Endothelial cell (in vitro differentiated cells): ENCODE data around the gene ANGPTL8. TPM values are rescaled to one million over a fixed set of nuclear protein-coding genes. Genes with fewer than 3 reads are reported as not detected.

Experiments
- DNase-seq: peaks from one replicate; pipeline ENCODE4 v3.0.0; 2021; ENCODE audit warnings: low spot score
- H3K27ac Mint-ChIP-seq: one replicate; pipeline ENCODE4 v1.8.0; 2021; ENCODE audit warnings: mixed read lengths, inconsistent platforms; ENCODE audit not compliant: unreplicated experiment
- H3K27me3 Mint-ChIP-seq: one replicate; pipeline ENCODE4 v1.8.0; 2021; ENCODE audit warnings: mild to moderate bottlenecking, moderate library complexity, mixed read lengths, inconsistent platforms; ENCODE audit not compliant: unreplicated experiment
- H3K36me3 Mint-ChIP-seq: one replicate; pipeline ENCODE4 v1.8.0; 2021; ENCODE audit warnings: mild to moderate bottlenecking, low read depth, mixed read lengths, inconsistent platforms; ENCODE audit not compliant: unreplicated experiment
- H3K4me1 Mint-ChIP-seq: one replicate; pipeline ENCODE4 v1.8.0; 2021; ENCODE audit warnings: mild to moderate bottlenecking, mixed read lengths, inconsistent platforms; ENCODE audit not compliant: unreplicated experiment
- H3K4me3 Mint-ChIP-seq: one replicate; pipeline ENCODE4 v1.8.0; 2021; ENCODE audit warnings: mild to moderate bottlenecking, mixed read lengths, inconsistent platforms; ENCODE audit not compliant: unreplicated experiment
- H3K9me3 Mint-ChIP-seq: one replicate; pipeline ENCODE4 v1.8.0; 2021; ENCODE audit warnings: mixed read lengths, inconsistent platforms; ENCODE audit not compliant: unreplicated experiment
- total RNA-seq: library from RNA; stranded (reverse); fragmentation: NEBNext Ultra II Directional; extraction: Animal tissue kit (Norgen Biotek cat#: 25700); gene quantifications from one replicate; pipeline ENCODE4 v1.2.1, GENCODE V29; 2021; ENCODE audit not compliant: unreplicated experiment
- TF ChIP-seq, protein P1 (sequence below): fragments of 200-600 bp; sonication (generic); IDR thresholded peaks from one replicate; pipeline ENCODE4 v1.5.0; 2021; ENCODE audit warnings: antibody characterized with exemption; ENCODE audit not compliant: unreplicated experiment

Gene ANGPTL8
- total RNA-seq, 1 donor from 2014 or later: not detected

GRCh38 chr19:11234486-11235075 lies 4.8 kb upstream of the ANGPTL8 start:
- no peak overlapping the region for H3K27ac Mint-ChIP-seq
- H3K36me3 Mint-ChIP-seq: peaks cover 65% of the 10 kb centered on the region
- no peaks in the 10 kb centered on the region for H3K9me3 Mint-ChIP-seq
- H3K4me1 Mint-ChIP-seq: peaks cover 14% of the 10 kb centered on the region
- peaks cover 16% of the 10 kb centered on the region for H3K27me3 Mint-ChIP-seq
- no peak for DNase-seq
- no peak overlapping the region for H3K4me3 Mint-ChIP-seq
- TF ChIP-seq, protein P1, sequence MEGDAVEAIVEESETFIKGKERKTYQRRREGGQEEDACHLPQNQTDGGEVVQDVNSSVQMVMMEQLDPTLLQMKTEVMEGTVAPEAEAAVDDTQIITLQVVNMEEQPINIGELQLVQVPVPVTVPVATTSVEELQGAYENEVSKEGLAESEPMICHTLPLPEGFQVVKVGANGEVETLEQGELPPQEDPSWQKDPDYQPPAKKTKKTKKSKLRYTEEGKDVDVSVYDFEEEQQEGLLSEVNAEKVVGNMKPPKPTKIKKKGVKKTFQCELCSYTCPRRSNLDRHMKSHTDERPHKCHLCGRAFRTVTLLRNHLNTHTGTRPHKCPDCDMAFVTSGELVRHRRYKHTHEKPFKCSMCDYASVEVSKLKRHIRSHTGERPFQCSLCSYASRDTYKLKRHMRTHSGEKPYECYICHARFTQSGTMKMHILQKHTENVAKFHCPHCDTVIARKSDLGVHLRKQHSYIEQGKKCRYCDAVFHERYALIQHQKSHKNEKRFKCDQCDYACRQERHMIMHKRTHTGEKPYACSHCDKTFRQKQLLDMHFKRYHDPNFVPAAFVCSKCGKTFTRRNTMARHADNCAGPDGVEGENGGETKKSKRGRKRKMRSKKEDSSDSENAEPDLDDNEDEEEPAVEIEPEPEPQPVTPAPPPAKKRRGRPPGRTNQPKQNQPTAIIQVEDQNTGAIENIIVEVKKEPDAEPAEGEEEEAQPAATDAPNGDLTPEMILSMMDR: no peak

GRCh38 chr19:11236324-11237301 lies 2.8 kb upstream of the ANGPTL8 start:
- H3K4me1 Mint-ChIP-seq: peaks cover 14% of the 10 kb centered on the region
- peaks cover 71% of the 10 kb centered on the region for H3K36me3 Mint-ChIP-seq
- TF ChIP-seq, protein P1: no peak
- no peak for DNase-seq
- peak overlapping the region; percentile 66 for H3K4me3 Mint-ChIP-seq
- no peaks in the 10 kb centered on the region for H3K9me3 Mint-ChIP-seq
- peaks cover 10% of the 10 kb centered on the region for H3K27me3 Mint-ChIP-seq
- no peak overlapping the region for H3K27ac Mint-ChIP-seq

DNA sequence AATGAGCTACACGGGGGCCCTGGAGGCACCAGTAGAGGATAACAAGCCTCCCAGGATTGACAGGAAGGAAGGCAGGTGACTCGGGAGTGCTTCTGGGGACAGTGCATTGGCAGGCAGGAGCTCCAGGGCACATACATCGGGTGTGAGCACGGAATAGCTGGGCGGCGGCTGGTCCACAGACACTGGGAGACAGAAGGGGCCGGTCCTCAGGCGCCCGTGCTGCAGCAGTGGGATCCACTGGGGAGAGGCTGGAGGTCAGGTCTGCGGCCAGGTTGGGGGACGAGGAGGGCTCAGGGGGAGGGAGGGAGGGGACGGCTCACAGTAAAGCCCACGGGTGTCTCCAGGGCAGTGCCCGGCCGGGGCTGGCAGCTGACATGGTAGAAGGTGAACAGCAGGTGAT lies 2.1 kb upstream of the ANGPTL8 start:
- H3K4me3 Mint-ChIP-seq: peak overlapping the region; percentile 66
- no peaks in the 10 kb centered on the region for H3K9me3 Mint-ChIP-seq
- H3K4me1 Mint-ChIP-seq: peaks cover 14% of the 10 kb centered on the region
- peaks cover 72% of the 10 kb centered on the region for H3K36me3 Mint-ChIP-seq
- DNase-seq: no peak
- peaks cover 10% of the 10 kb centered on the region for H3K27me3 Mint-ChIP-seq
- no peak overlapping the region for H3K27ac Mint-ChIP-seq
- TF ChIP-seq, protein P1: no peak

- Mint-ChIP-seq H3K9me3 (no peaks in the 10 kb centered on the region), H3K4me3 (no peak overlapping the region), H3K27ac (no peak overlapping the region), H3K27me3 (peaks cover 14% of the 10 kb centered on the region), H3K36me3 (peaks cover 74% of the 10 kb centered on the region), H3K4me1 (peaks cover 14% of the 10 kb centered on the region)
- TF ChIP-seq, protein P1: no peak
- no peak for DNase-seq
Observed at GRCh38 chr19:11238041-11238440, 1.4 kb upstream of the ANGPTL8 start.
